HG03439 (cell line): ENCODE measurements around the gene PRLH.
"Not testable (repeated sequence)": the region's sequence is repeated elsewhere in the genome, so short reads cannot be mapped to it uniquely, and the experiment has no call there.

Experiments used
- ATAC-seq: cut with Tn5 transposase; IDR thresholded peaks from one replicate; pipeline ENCODE4 v1.9.1; 2021; ENCODE audit warnings: mild to moderate bottlenecking, moderate library complexity; ENCODE audit not compliant: unreplicated experiment

Gene PRLH

DNA sequence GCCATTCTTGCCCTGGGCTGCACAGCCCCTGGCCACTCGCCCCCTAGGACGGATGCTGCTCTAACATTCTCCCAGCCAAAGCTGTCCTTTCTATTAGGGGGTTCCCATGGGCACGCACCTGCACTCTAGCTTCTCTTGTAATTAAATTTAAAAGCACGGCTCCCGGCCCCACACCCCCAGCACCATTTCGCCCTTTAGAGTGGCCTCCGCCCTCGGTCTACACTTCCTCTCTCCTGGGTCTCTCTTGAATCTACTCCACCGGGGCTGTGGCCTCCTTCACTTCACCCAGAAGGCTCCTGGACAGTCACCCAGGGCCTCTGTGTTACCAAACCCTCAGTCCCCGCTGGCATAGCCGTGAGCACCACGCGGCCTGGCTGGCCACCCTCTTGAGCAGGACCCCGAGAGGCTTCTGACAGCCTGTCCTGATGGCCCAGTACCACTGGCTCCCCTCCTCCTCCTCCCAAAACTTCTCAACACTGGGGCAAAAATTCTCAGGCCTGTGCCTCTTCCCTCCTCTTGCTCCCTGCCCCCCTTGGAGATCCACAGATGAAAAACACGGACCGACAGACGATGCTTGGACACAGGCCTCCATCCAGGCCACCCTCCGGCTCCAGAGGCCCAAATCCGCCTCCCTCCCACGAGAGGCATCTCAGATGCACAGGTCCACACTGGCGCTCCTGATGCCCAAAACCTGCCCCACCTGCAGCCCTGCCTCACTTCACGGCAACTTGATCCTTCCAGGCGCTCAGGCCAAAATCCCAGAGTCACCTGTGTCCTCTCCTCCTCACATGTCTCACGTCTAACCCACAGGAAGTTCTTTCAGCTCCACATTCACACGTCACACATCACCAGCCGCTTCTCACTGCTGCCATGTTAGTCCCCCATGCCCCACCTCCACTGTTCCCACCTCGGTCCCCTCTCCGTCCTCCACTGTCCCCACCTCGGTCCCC lies 31.1 kb downstream of the PRLH start:
- no peak for ATAC-seq

DNA sequence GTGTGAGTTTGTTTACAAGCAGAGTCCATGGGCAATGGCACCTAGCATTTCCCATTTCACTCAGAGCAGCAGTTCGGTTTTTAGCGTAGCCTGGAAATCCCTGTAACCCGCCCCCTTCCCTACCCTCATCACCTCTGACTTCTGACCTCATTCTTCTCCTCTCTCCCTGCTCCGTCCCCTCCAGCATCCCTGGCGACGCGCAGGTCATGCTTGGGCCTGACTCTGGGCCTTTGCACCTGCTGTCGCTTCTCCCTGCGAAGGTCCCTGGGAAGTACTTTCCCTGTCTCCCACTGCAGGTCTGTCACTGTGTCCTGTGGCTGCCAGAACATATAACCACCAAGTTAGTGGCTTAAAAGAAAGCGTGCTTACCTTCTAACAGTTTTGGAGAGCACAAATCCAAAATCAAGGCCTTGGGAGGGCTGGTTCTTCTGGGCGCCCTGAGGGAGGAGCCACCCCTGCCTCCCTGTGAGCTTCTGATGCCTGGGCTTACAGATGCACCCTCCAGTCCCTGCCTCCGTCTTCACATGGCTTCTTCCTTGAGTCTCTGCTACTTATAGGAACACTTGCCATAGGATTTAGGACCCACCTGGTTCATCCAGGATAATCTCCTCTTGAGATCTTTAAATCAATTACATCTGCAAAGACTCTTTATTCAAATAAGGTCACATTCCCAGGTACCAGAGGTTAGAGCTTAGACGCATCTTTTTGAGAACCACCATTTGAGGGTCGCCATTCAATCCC lies 32.3 kb downstream of the PRLH start:
- ATAC-seq = no peak

DNA sequence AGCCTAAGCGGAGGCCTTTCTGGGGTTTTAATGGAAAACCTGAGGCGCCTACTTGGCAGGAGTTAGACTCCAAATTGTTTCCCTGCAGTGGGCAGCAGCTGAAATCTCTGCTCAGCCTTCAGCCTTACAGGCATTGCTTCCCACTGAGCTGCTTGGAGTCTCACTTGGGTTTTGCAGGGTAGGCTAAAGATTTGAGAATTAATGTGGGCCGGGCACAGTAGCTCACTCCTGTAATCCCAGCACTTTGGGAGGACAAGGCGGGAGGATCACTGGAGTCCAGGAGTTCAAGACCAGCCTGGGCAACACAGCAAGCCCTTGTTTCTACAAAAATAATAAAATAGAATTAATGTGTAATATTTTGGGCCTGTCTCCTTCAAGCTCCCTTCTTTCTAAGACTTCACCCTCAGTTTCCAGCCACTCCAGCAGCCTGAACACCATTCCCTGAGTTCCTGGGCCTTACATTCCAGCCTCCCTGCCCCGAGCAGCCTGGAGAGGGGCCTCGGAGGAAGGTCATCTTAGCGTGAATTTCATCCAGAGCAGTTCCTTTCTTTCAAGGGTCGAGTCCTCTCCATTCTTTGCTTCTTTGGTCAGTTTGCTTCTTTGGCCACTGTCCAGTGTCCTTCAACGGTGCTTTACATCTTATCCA lies 33.2 kb downstream of the PRLH start:
- no peak for ATAC-seq

DNA sequence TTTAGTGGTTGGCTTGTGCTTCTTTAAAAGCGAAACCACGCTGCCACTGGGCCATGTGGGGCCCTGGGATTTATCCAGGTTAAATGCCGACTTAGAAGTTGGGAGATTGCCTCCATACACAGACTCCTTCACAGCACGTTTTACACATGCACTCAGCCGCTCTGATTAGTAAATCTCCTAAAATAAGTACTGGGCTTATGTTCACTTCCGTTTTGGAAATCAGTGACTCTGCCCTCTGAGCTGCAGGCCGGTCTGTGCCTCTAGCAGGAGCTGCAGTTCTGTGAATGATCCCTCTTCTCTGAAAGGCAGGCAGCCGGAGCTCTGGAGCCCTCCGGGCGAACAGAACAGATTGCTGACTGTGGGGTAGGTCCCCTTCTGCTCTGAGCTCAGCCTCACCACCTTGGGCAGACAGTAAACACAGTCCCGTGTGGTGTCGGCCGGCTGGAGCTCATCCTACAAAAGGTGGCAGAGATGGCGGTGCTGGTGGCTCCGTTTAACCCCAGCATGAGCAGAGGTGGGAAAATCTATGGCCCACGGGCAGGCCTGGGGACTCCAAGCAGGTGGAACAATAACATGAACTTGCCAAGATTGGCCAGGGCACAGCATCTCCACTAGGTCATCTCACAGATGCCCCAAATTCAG lies 34.0 kb downstream of the PRLH start:
- no peak for ATAC-seq

DNA sequence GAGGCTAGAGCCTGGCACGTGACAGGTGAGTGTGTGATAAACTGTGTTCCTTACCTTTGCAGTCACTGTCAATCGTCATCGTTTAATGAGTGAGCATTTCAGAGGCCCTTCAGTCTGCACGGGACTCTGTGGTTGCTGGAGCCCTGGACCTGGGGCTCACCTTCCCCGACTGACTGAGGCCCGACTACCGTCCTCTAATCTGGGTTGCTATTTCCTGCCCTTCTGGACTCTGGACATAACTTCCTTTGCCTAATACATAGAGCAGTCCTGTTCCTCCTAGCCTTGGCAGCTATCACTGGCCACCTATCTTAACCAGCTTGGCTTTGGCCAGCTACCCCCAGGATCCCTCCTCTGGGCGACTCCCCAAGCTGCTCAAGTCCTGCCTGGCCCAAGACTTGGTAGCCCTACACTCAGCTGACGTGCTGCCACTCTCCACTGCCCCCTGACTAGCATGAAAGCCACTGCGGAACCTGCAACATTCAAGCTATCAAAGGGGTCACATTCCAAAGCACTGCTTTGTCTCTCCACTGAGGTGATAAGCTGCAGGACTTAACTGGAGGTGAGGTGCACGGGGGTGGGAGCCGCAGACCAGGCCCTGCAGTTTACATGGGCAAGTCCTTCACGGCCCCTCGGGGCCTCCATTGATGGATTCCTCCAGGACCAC lies 35.2 kb downstream of the PRLH start:
- ATAC-seq = no peak

DNA sequence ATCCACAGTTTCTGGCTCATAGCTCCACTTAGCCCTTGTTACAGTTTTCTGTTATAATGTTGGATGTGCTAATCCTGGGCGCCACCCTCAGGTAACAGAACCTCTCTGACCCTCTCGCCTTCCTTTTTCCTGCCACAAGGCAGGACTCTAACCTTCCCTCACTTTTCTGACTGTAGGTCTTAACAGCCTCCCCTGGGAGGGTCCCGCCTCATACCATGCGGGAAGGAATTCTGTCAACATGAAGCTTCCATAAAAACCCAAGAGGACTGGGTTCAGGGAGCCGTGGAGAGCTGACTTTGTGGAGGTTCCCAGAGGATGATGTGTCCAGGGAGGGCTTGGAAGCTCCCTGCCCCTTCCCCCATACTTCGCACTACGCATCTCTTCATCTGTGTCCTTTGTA lies 36.0 kb downstream of the PRLH start:
- no peak for ATAC-seq

DNA sequence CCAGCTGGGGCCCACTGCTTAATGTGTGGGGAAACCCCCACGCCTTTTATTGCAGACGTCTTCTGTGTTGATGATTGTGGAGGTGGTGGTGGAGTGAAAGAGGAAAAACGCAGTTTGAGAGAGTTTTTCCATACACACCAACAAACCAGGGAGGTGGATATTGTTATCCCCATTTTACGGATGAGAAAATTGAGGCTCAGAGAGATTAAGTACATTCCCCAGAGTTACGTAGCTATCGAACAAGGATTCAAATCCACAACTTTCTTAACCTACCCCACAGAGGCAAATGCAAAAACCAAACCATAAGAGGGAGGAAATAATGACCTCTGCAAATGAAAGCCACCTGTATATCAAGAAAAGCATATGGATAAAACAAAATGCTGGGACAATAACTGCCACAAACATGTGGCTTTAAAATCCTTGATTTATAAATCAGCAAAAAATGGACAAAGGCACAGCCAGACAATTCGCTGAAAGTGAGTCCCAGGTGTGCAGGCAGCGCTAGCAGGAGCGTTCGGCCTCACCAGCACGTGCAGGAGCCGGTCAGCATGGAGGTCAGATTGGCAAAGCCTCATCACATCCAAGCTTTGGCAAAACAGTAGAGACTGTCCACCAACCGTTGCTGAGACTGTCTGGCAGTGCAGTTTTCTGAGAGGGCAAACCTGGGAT lies 36.8 kb downstream of the PRLH start:
- no peak for ATAC-seq

DNA sequence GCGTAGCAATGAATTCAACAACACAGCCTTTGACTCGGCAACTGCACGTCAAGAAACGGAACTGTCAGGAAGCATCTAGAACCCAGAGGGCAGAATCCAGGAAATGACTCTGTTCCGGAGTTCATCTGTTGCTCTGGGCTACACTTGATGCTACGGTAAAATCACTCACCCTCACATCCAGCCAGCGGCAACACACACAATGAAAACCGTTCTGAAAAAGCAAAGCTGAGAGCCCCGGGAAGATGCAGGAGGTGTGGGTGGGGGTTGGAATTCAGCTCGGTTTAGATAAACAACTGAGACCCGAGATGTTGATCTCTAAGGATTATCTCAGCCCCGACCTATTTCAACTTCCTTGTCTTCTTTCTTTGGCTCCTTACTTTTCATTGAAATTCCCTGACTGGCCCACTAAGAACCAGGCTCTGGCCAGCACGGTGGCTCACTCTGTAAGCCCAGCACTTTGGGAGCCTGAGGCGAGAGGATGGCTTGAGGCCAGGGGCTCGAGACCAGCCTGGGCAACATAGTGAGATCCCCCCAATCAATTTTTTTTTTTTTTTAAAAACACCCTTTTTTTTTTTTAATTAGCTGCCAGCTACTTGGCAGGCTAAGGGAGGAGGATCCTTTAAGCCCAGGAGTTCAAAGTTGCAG lies 37.5 kb downstream of the PRLH start:
- ATAC-seq = no peak

DNA sequence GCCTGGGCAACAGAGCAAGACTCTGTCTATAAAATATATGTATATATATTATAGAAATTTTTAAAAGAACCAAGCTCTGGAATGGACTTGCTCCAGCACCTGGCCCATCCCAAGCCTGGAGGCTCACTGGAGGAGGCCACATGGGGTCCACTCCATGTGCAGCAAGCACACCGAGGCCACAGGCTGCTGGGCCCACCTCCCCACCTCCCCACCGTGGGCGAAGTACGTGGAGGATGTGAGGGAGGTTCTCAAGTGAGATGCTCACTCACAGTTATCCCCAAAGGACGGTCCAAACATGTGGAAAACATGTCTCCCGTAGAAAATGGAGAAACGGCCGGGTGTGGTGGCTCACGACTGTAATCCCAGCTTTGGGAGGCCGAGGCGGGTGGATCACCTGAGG lies 38.0 kb downstream of the PRLH start:
- ATAC-seq = no peak

DNA sequence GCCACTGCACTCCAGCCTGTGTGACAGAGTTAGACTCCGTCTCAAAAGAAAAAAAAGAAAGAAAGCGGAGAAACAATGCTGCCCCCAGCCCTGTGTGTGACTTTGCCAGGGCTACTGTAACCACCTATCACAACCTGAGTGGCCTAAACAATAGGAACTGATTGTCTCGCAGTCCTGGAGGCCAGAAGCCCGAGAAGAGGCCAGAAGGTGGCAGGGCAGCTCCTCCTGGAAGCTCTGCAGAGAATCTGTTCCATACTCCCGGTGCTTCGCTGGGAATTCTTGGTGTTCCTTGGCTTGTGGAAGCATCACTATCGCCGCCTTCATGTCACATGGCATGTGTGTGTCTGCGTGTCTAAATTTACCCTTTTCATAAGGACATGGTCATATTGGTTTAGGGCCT lies 38.6 kb downstream of the PRLH start:
- ATAC-seq = no peak

DNA sequence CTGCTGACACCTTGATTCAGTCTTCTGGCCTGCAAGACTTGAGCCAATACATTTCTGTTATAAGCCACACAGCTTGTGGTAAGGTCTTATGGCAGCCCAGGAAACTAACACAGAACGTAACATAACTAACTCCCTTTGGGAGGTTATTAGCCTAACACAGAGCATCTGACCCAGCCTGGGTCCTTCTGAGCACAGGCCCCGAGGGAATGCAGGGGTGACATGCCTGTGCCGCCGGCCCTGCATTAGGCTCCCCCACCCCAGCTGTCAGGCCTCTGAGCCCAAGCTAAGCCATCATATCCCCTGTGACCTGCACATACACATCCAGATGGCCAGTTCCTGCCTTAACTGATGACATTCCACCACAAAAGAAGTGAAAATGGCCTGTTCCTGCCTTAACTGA lies 40.1 kb downstream of the PRLH start:
- ATAC-seq = not testable (repeated sequence)

DNA sequence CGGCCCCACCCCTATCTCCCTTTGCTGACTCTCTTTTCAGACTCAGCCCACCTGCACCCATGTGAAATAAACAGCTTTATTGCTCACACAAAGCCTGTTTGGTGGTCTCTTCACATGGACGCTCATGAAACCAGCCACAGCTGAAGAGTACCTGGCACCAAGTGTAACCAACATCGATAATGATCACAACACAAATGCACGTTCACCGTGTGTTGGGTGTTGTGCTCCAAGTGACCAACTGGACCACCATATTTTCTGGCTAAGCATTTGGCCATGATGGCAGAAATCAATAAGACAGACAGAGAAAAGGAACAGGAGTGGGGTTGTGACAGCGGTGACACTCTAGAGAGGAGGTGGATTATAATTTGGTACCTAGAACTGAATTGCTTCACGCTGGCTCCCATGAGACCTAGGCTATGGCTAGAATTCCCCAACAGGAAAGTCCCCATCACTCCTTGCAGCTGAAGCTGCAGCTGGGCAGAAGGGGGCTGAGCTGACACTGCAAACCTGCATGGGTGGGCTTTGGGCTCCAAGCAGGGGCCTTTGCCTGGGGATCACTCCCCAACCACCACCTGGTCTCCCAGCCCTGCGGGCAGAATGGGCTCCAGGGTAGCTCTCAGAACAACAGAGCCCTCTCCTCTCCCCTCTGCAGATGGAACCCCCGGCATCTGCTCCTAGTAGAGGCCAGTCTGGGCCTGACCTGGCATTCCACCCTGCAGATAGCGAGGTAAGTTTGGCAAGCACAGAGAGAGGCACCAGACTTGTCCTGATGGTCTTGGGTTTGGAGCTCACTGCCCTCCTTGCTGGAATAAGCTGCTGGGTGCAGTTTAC lies 46.4 kb downstream of the PRLH start:
- ATAC-seq = no peak

DNA sequence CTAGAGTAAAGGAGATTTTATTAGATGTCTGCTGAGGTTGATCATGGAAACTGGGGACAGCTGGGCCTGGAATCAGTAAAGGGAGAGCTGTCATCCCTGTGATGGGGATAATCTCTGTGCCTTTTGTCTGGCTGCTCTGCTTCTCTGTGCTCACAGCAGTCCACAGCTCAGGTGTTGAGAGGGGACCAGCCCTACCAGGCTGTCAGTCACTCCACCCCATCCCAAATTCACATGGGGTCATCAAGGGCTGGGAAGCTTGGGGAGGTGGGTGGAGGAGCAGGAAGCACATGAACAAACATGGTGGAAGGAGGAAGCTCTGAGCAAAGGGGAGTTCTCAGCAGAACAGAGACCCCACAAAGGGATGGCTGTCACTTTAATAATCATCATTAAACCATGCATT lies 47.3 kb downstream of the PRLH start:
- no peak for ATAC-seq

DNA sequence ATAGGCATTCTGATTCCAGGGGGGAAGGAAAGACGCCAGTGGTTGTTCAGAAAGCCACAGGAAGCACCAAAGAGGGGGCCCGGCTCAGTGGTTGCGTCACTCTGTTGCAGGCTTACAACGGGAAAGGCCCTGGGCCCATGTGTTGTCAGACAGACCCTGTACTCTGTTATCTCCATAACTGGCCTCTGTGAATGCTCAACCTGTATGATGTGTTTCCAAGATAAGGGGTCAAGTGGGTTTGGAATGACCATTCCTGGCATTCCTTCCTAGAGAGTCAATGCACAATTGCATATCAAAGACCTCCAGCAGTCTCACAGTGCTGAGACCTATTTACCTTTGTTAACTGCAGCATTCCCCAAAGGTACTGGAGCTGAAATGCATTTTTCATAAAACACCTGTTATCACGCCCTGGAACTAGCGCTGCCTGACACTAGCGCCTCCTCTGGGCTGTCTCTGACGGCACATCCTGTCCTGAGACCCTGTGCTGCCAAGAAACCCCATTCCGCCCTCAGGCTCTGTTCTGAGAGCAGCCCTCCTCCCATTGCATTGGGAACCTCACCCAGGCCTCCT lies 47.9 kb downstream of the PRLH start:
- no peak for ATAC-seq

DNA sequence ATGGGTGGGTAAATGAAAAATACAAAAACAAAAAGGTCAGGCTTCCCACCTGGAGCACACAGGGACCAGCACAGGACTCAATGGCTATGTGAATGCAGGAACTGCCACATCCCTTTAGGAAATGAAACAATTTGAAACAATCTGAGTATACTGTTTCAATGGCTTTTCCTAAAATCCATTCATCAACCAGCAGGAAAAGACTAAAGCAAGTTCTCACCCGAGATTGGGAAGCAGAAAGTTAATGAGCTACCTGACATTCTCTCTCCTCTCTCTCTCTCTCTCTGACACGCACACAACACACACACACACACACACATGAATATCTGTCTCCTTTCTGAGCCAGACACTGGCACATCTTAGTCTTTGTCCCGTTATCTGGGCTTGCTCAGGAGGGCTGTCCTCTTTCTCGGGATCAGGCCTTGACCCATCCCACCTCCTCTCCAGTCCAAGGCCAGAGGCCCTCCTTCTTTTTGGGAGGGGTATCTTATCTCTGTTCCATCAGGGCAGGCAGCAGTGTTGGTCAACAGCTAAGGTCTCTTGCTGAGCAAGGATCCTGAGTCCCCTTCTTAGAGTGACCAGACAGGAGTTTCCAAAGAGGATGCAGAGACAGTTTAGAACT lies 49.4 kb downstream of the PRLH start:
- ATAC-seq = no peak

DNA sequence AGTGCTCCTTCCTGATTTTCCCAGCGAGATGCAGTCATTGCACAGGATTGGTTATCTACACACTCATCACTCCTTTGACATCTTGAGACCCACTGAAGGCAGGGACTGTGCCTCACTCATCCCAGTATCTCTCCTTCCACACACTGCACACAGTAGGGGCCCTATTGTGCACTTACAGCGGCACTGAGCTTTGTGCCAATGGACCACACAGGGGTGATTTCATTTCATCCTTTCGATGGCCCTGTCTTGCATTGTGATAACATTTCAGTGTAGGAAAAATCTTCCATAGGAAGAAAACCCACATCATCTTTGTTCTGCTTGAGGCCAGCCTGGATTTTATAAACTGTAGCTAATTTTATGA lies 50.0 kb downstream of the PRLH start:
- no peak for ATAC-seq
